B cell (primary cell): ENCODE data around the gene SCRN2.

Experiments
- EZH2 ChIP-seq: IDR thresholded peaks from 2 replicates; pipeline ENCODE4 v1.6.1; 2012; ENCODE audit warnings: borderline replicate concordance, low read depth, mild to moderate bottlenecking, moderate library complexity, low read length; ENCODE audit not compliant: insufficient read depth, poor library complexity, severe bottlenecking
- TF ChIP-seq, protein P1 (sequence below): fragments of 200-600 bp; IDR thresholded peaks from one replicate; pipeline ENCODE4 v1.8.0; 2022; ENCODE audit warnings: antibody characterized with exemption, mild to moderate bottlenecking

DNA sequence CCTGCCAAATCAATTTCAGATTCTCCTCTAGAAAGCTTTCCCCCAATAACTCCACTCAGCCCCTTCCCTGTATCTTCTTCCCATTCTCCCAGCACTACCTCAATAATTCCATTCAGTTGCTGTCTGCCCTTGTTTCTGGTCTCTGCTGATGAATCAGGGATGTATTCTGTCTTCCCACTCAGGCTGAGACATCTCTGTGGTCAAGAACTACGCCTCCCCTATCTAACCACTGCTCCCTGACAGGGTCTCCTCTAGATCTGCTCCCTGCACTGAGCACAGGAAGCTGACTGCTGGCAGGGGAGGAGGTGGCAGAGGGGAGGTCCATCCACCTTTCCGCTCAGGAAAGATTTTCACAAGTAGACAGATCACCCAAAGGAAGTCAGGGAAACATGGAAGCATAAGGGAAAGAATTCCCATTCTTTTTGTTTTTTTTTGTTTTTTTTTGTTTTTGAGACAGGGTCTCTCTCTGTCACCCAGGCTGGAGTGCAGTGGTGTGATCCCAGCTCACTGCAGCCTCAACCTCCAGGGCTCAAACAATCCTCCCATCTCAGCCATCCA, 38.0 kb upstream of the SCRN2 start:
- TF ChIP-seq, protein P1, sequence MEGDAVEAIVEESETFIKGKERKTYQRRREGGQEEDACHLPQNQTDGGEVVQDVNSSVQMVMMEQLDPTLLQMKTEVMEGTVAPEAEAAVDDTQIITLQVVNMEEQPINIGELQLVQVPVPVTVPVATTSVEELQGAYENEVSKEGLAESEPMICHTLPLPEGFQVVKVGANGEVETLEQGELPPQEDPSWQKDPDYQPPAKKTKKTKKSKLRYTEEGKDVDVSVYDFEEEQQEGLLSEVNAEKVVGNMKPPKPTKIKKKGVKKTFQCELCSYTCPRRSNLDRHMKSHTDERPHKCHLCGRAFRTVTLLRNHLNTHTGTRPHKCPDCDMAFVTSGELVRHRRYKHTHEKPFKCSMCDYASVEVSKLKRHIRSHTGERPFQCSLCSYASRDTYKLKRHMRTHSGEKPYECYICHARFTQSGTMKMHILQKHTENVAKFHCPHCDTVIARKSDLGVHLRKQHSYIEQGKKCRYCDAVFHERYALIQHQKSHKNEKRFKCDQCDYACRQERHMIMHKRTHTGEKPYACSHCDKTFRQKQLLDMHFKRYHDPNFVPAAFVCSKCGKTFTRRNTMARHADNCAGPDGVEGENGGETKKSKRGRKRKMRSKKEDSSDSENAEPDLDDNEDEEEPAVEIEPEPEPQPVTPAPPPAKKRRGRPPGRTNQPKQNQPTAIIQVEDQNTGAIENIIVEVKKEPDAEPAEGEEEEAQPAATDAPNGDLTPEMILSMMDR: no peak
- no peak for TF ChIP-seq EZH2
